H1 (cell line): Measurements from ENCODE around the gene SLC1A7. TPM values are rescaled to one million over a fixed set of nuclear protein-coding genes. Genes with fewer than 3 reads are reported as not detected.

Source experiments
- HDAC2 ChIP-seq, 2 experiments: fragments of 300-600 bp in 1 of 2; sonication (generic) in 1 of 2; IDR thresholded peaks; 2 replicates each; pipeline ENCODE4 v1.6.1; 2011 to 2012; ENCODE audit warnings: low read depth in 2 of 2, low read length in 2 of 2, mild to moderate bottlenecking in 2 of 2, moderate library complexity in 2 of 2, borderline replicate concordance in 1 of 2, inconsistent platforms in 1 of 2
- JUND ChIP-seq: IDR thresholded peaks from 2 replicates; pipeline ENCODE4 v1.6.1; 2011; ENCODE audit warnings: mild to moderate bottlenecking, improper control_type of control experiment, low read length
- KDM1A ChIP-seq: fragments of 200-600, 300-600 bp; sonication (generic); IDR thresholded peaks from 2 replicates; pipeline ENCODE4 v1.7.1; 2016; ENCODE audit warnings: mild to moderate bottlenecking, low read length, borderline replicate concordance
- MAX ChIP-seq: IDR thresholded peaks from 2 replicates; pipeline ENCODE4 v1.6.1; 2012; ENCODE audit warnings: inconsistent platforms
- POU5F1 ChIP-seq: IDR thresholded peaks from 2 replicates; pipeline ENCODE4 v1.6.1; 2011; ENCODE audit warnings: low read depth, mild to moderate bottlenecking, low read length, moderate library complexity
- ZNF274 ChIP-seq: IDR thresholded peaks from 2 replicates; pipeline ENCODE4 v1.7.0; 2012; ENCODE audit warnings: low read length, borderline replicate concordance; ENCODE audit errors: extremely low read depth
- polyA plus RNA-seq, 7 experiments: library from polyadenylated mRNA; depleted of rRNA in 3 of 7; stranded (reverse) in 5 of 7; unstranded in 2 of 7; fragments of >200 nt in 5 of 7; fragments of 200-250 nt in 2 of 7; gene quantifications; 1 replicate in 5 of 7; 2 replicates in 1 of 7; 4 replicates in 1 of 7; pipeline versions ENCODE4 v1.2.1 to v1.2.3, GENCODE V29; 2011 to 2013; ENCODE audit warnings: missing spikeins in 2 of 7, mixed read lengths in 2 of 7
- total RNA-seq: library from RNA; stranded (reverse); fragmentation: NEBNext Ultra II Directional; extraction: Animal tissue kit (Norgen Biotek cat#: 25700); gene quantifications from 2 replicates; pipeline ENCODE4 v1.2.1, GENCODE V29; 2021

Gene SLC1A7
- total and polyA plus RNA-seq, 2 of the 8 experiments (the other 6 are each of a cell fraction or from before 2014, with no cell fraction given), result not detected

- TF ChIP-seq KDM1A (no peak), JUND (no peak), POU5F1 (no peak), MAX (no peak), HDAC2 (IDR thresholded peaks at IDR 0.05; ENCODE audit: borderline replicate concordance in 1 of 2, low read depth in 2 of 2, low read length in 2 of 2) (no peak), ZNF274 (no peak)
Measured at GRCh38 chr1:53078333-53079101, 63.9 kb downstream of the SLC1A7 start (continued).
